ENCODE measurements around the gene TRIM27.
A peak's percentile ranks its signal among the peaks of the same experiment; 100 is the strongest.
"Not testable (repeated sequence)": the region's sequence is repeated elsewhere in the genome, so short reads cannot be mapped to it uniquely, and the experiment has no call there.

The TRIM27 gene

DNA sequence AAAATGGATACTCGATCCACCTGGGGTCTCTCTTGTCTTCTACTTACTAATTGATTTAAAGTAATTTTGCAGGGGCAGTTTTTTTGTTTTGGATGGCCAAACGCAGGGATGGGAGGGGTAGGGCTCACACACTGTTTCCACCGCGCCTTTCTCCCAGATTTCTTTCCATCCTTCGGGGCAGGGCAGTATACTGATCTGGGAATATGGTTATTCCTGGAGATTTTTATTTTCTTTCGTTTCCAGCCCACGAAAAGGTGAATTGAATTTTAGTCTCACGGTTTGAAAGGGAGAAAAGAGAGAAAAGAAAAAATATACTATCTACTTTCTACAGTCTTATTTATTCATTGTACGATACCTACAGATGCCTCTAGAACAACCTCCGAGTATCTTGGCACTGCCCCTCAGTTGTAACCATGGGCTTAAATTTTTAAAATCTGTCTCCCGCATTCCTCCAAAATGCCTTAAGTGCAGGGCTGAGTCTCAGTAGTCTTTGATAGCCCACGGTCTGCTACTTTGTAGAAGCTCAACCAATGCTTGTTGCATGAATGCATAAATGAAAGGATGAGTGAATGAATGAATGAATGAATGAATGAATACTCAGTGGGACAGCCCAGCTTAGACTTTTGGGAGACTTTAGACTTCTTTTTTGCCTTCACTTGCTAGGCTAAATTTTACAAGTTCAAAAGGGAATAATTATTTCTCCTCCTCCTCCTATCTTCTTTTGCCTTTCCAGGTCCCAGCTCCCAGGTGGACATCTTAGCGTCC, 18.1 kb upstream of the TRIM27 start:
- no peak for DNase-seq

DNA sequence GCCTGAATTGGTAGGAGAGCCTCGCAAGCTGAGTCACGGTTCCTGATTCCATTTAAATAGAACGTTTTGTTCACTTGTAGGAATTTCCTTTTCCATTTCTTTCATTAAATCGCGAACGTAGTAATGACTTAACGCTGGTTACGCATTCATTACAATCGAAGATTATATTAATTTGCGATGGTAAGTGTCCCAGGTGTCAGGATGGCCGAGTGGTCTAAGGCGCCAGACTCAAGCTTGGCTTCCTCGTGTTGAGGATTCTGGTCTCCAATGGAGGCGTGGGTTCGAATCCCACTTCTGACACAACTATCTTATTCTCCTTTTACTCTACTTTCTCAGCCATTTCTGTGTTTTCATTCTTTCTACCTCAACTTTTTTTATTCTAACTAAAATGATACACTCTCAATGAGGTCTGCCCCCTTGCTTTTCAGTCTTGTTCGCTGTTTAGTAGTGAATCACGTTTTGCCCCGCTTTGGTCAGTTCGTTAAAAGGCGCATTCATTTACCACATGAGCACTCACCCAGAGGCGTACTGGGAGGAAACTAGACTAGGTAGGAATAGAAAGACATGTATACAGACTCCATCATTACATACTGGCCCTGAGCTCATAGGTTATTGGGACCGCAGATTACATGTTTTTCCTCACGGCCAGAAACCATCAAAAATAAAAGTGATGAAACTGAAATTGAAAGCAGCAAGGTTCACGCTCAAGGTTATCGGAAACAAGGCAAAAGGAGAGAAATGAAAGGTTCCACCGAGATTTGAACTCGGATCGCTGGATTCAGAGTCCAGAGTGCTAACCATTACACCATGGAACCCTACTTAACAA, 17.3 kb upstream of the TRIM27 start:
- peak; percentile 86 for DNase-seq

DNA sequence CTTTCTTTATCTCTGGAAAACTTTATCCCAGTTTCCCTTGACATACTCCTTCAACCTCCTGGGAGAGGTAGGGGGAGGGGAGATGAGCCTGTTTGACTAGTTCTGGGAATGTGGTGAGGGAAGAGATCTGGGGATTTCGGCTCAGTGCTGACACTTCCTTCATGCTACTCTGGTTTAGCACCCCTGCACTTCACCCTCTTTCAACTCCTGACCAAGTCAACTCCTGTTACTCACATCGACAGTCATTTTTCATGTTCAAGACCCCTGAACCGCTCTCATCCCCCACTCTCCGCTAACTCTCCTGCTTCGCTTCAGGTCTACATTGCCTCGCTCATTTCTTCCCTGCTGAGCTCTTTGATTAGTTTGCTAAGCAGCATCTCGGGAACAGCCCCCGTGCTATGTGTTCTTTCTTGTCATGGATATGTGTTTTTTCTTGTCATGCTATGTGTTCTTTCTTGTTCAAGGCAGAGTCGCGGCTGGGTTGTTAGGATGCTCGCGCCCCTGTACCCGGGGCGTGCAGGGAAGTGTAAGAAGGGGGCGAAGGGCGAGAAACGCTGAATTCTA, 16.6 kb upstream of the TRIM27 start:
- DNase-seq = no peak

DNA sequence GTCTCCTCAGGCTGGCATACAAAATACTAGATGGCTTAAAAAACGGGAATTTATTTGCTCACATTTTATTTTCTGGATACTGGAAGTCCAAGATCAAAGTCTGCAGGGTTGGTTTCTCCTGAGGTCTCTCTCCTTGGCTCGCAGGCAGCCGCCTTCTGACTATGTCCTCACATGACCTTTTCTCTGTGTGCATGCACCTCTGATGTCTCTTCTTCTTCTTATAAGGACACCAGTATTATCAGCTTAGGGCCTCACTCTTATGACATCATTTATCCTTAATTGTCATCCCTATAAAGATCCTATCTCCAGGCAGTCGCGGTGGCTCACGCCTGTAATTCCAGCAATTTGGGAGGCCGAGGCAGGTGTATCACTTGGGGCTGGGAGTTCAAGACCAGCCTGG, 9.3 kb upstream of the TRIM27 start:
- no peak for DNase-seq

DNA sequence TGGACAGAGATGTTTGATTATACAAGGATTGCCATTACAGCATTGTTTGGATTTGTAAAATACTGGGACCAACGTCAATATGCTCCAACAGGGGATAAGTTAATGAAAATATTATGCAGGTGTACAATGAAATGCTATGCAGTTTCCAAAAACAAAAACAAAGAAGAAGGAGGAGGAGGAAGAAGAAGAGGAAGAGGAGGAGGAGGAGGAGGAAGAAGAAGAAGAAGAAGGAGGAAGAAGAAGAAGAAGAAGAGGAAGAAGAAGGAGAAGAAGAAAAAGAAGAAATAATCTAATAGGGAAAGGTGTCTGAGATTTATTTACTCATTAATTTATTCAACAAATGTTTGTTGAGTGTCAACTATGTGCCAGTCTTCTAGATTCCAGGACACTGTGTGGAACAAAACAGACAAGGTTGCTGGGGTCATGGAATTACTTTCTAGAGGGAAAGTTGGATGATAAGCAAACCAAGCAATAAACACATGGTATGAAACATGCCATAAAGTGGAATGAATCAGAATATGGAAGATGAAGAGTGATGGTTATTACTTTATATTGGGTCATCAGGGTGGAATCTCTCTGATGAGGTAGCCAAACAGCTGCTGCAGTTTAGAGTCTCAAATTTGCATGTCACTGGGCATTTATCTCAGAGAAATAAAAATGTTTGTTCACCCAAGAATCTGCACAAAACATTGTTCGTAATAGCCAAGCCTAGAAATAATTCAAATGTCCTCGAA, 6.3 kb upstream of the TRIM27 start:
- no peak for DNase-seq

DNA sequence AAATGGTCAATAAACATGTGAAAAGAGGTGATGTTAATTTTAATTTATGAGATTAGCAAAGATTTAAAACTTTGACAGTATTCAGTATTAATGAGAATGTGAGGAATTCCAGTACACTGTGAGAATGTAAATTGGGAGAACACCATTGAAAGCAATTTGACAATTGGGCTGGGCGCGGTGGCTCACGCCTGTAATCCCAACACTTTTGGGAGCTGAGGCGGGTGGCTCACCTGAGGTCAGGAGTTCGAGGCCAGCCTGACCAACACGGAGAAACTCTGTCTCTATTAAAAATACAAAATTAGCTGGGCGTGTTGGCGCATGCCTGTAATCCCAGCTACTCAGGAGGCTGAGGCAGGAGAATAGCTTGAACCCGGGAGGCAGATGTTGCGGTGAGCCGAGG, 5.6 kb upstream of the TRIM27 start:
- DNase-seq = not testable (repeated sequence)

DNA sequence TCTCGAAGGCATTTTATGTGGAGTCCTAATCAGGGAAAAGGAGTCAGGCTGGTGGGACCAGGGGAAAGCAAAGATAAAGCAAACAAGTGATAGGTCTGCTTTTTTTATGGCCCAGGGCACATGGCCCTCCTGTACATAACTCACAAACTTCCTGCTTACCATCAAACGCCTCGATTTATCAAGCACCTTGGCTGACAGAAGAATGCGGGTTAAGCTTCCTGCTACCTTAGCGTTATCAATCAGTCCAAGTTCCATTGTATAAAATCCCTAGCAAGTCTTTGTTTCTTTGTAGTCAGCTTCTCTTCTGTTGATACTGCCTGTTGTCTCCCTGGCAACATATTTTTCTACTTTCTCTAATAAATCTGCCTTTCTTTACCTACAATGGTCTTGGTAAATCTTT, 4.1 kb upstream of the TRIM27 start:
- DNase-seq = no peak

DNA sequence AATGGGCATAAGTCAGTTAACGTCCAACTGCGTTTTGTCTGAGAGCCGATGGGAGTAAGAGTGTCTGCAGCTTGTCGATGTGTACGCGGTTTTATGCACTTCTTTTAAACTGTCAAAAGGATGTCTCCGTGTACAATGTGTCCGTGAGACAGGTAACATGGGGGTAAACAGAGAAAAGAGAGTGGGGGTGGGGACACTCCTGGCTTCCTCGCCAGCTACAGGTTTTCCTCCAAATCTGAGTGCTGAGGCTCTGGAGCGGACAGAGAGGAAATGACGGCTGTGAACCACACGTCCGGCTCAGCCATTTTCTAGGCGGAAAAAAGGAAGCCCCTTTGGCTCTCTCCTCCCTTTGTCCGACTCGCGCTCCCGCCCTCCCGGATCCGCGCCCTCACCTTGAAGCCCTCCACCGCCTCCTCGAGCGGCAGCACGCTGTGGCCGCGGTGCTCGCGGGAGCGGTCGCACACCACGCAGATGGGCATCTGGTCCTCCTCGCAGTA, 916 bp downstream of the TRIM27 start:
- peak; percentile 44 for DNase-seq

DNA sequence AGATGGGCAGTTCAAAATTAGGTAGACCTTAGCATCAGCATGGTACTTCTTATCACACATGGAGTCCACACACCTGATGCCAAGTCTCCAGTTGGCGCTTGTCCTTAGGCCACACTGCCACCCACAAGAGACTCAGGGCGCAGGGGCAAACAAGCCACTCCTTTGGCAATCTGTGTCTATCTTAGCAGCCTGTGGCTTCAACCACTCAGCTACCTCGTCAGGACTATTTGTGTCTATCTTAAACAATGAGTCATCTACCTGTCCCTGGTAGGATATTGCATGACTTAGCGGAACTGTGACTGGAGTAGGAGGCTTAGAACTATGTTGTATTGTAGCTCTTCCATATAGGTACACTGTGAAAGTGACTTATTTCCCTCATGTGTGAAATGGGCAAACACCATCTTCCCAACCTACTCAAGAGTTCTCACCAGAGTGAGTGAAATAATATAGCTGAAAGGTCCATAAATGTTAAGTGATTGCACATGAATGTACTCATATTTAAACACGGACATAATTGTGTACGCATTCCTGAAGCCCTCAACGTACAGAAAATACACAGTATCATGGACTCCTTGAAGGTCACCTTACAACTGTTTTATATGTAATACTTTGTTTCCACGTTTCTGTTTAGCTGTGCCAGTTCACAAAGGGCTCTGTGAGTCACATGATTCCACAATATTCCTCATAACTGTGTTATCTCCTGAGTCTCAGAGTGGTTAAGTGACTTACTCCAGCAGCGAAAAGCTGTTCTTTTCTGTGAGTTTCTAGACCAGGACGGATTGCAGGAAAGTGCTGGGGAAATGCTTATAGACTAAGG, 1.6 kb downstream of the TRIM27 start:
- DNase-seq = no peak

DNA sequence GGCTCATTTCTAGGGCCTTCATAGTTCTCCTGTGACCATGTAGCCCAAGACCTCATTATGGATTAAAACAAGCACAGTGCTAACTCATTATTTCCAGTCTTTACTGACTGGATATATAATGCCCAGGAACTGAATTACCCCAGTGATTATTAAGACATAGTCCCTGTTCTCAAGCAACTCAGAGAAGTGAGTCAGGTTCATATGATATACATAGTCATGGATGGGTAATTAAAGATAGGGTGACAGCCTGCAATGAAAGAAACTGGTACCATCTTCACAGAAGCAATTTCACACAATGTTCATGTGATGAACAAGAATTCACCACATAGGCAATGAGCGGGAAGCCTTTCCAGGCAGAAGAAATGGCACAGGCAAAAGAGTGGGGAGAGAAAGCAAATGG, 3.5 kb downstream of the TRIM27 start:
- DNase-seq = no peak

DNA sequence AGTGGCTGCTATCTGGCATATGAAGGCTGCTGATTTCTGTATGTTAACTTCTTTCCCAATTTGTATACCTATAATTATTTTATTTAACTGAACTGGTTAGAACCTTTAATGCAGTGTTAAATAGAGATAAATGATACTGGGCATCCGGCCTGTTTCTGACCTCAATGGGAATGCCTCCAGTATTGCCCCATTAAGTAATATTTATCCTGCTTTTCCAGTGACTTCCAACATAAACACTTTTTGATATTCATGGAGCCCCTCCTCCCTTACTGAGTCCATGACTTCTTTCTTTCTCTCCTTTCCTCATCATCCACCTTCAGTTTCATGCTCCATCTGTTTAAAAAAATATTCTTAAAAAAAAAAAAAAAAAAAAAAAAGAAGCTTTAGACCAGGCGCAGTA, 8.8 kb downstream of the TRIM27 start:
- DNase-seq = no peak

DNA sequence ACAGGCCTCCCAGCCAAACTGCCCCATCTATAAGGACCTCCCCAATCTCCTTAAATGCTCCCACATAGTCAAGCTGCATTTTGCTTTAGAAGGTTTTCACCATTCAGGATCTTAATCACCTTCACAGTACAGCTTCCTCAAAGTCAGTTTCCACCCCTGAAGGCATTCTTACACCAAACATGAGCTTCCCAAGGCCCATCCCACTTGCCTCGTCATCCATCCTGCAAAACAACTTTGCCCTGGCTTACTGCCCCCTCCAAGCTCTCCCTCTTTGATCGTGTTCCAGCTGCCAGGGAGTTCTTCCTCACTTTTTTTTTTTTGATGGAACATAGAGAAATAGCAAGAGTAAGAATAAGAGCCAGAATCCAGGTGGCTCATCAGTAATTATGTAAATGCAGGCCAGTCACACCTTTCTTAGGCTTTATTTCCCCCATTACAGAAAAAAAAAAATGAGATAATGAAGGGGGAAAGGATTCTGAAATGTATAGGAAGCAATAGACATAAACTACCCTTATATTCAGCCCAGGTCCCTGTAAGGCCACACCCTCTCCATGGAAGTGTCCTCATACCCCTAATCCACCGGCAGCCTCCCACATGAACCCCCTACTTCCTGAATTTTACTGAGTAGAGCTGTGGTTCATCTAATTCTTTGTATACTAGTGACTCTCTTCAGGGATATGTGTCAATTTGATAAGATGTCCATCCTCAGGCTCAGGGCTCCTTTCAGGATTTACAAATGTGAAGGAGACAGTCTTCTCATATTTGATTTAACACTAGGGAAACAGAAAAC, 12.7 kb downstream of the TRIM27 start:
- DNase-seq = no peak

DNA sequence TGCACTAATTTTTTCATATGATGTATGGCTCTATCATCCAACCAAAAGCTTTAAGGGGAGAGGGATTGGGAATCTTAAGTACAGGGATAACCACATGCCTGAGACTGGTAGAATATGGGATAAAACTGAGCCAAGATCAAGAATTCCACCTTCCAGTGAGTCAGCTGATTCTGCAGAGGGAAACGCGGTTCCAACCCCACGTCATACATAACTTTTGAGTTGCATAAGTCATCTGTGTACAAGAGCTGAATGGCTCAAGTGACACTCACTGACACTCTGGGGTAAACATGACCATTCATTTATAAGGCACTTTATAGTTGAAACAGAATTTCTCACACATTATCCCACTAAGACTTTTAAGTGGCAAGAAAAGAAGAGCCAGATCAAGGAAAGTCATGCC, 16.4 kb downstream of the TRIM27 start:
- DNase-seq = no peak

DNA sequence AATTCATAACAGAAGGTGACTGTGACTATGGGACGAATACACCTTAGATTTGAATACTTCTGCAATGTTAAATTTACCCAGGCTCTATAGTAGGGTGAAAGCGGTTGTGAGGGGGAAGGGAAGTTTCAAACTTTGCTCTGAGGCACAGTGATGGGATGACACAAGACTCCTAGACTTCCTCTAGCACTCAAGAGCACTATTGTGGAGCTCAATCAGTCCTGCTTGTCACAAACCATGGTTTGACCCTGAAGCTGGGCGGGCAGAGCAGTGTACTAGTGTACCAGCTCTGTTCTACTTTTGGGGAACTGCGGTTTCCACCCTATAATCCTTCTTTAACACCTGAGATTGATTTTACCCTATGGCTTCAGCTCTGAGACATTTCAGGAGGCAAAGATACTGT, 17.1 kb downstream of the TRIM27 start:
- DNase-seq = no peak

DNA sequence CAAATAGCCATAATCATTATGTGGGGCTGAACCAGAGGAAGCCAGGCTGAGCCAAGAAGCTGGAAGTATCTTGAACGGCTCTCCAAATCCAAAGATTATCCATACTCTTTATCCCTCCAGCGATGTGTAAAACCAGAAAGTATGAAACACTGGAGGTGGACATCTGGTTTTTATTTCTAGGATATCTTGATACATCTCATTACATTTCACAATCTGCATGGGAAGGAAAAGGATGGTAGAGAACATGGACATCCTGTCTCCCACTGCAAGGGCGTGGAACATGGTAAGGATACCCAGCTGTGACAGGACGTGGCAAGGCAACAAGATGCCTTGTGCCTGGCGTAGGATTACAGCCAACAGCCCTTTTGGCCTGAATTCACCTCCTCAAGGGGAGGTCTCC, 20.1 kb downstream of the TRIM27 start:
- DNase-seq = no peak

DNA sequence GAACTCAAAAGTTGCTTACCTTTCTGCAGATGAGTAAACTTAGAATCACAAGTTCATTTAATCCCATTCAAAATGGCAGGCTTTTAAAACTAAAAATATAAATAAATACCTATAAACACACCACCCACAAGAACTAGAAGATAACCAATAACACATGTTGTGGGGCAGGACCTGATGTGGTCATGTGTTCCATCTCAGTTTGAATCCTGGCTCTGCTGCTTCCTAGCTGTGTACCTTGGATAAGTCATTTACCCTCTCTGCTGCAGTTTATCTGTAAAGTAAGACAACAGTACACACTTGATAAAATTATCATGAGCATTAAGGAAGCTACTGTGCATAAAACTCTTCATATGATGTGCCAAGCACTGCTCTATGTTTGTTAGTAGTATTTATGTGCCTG, 22.0 kb downstream of the TRIM27 start:
- DNase-seq = no peak

DNA sequence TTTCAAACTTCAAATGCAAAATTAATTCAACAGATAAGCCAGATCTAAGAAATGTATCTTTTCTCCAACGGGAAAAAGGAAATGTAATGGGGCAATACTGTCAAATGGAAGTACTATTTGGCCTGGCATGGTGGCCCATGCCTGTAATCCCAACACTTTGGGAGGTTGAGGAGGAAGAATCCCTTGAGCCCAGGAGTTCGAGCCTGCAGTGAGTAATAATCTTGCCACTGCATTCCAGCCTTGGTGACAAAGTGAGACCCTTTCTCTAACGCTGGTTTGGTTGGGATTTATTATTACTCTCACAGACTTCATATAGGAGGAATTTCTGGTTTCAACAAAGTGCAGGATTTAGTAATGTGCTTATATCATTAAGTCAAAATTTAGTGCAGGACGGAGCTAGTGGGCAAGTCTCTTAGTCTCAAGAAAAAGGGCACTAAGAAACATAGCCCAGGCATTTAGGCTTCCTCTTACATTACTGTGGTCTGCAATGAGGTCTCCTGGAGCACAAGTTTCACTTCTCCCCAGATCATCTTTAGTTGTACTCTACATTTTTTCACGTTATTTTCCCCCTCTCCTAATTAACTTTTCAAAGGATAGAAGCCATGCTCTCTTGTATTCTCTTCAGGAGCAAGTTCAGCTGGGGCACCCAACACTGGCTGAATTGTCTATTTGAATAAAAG, 23.1 kb downstream of the TRIM27 start:
- no peak for DNase-seq

DNA sequence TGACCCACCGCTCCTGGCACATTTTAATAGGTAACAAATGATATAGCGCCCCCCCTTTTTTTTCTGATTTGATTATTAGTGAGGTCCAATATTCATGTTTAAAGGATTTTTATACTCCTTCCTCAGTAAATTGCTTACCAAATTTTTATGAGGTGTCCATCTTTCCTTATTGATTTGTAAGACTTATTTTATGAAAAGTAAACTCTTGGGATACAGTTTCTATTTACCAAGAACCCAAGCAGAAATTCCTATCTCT, 25.1 kb downstream of the TRIM27 start:
- DNase-seq = no peak

DNA sequence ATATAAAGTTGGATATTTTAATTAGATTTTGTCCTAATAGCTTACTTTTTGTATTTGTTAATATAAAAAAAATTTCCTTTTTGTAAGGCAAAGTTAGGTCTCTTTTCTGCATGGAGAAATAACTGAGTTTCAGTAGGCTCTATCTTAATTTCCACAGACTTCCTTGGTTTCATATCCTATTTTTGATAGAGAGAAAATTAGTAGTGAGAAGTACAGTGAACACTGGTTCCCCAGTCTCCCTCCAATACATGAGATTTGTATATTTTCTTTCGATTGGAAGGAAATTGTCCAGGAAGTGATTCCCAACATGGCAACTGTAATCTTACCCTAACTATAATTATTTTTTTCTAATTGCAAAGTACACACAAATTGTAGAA, 26.4 kb downstream of the TRIM27 start:
- no peak for DNase-seq

DNA sequence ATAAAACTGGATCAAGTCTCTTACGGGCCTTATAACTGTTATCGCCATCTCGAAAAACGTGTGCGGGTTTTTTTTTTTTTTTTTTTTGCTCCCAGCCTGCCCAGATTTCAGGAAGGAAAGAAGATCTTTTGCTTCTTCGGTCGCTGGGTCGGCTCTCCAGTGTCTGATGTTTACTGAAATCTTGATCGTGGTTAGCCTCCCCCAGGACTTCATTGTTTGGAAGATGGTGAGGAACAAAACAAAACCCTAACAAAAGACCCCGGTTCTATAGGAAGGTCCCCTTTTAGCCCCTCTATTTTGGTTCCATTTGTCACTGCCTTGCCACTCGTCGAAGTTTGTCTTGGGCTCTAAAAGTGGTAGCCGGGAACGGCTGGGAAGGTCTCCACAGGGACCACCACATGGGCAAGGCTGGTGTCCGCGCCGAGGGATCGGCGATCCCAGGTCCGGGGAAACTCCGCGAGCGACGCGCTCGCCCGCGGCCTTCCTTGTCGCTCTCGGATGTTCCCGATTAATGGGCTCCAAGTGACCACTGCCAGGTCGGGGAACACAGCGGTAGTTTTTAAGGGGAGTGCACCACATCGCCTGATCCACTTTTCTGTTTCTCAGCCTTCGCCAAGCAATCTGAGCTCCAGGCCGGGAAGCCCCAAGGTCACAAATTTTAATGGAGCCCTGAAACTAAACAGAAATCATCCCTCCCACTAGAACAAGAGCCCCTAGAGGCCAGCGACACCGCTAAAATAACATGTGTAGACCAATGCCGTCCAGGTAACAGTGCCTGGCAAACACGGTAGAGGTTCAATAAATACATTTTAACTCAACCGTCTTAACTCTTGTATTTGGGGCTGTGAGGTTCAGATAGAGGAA, 27.0 kb downstream of the TRIM27 start:
- DNase-seq = peak; percentile 69
